GM21786 (cell line): ENCODE data around the gene INO80C.
A peak's percentile ranks its signal among the peaks of the same experiment; 100 is the strongest.
"Not testable (repeated sequence)": the region's sequence is repeated elsewhere in the genome, so short reads cannot be mapped to it uniquely, and the experiment has no call there.

Source experiments
- ATAC-seq: cut with Tn5 transposase; IDR thresholded peaks from one replicate; pipeline ENCODE4 v1.9.1; 2021; ENCODE audit not compliant: unreplicated experiment

Gene INO80C

GRCh38 chr18:35463827-35464226, 33.9 kb downstream of the INO80C start:
- no peak for ATAC-seq

- ATAC-seq: no peak
Observed at GRCh38 chr18:35463050-35463449, 34.7 kb downstream of the INO80C start.

- no peak for ATAC-seq
Observed at GRCh38 chr18:35460736-35461161, 37.0 kb downstream of the INO80C start.

- no peak for ATAC-seq
Observed at GRCh38 chr18:35459997-35460396, 37.8 kb downstream of the INO80C start.

- ATAC-seq: peak; percentile 59
Observed at GRCh38 chr18:35458677-35459441, 38.9 kb downstream of the INO80C start.

- no peak for ATAC-seq
Observed at GRCh38 chr18:35458271-35458670, 39.5 kb downstream of the INO80C start.

GRCh38 chr18:35457140-35457704, 40.5 kb downstream of the INO80C start:
- ATAC-seq: no peak

GRCh38 chr18:35455926-35456763, 41.6 kb downstream of the INO80C start:
- ATAC-seq: no peak

- ATAC-seq: no peak
Observed at GRCh38 chr18:35454803-35455202, 43.0 kb downstream of the INO80C start.

GRCh38 chr18:35453065-35453464, 44.7 kb downstream of the INO80C start:
- ATAC-seq: not testable (repeated sequence)

- ATAC-seq: no peak
Observed at GRCh38 chr18:35451916-35452315, 45.8 kb downstream of the INO80C start.

GRCh38 chr18:35451032-35451431, 46.7 kb downstream of the INO80C start:
- ATAC-seq: no peak

- ATAC-seq: no peak
Observed at GRCh38 chr18:35444636-35445035, 53.1 kb downstream of the INO80C start.

- no peak for ATAC-seq
Observed at GRCh38 chr18:35443847-35444246, 53.9 kb downstream of the INO80C start.

GRCh38 chr18:35443434-35443833, 54.3 kb downstream of the INO80C start:
- ATAC-seq: no peak

- no peak for ATAC-seq
Observed at GRCh38 chr18:35442701-35443100, 55.1 kb downstream of the INO80C start.

GRCh38 chr18:35441857-35442595, 55.7 kb downstream of the INO80C start:
- no peak for ATAC-seq

- ATAC-seq: no peak
Observed at GRCh38 chr18:35438480-35439234, 59.1 kb downstream of the INO80C start.

- no peak for ATAC-seq
Observed at GRCh38 chr18:35437836-35438235, 59.9 kb downstream of the INO80C start.

- no peak for ATAC-seq
Observed at GRCh38 chr18:35436076-35436649, 61.6 kb downstream of the INO80C start.
